Dermis blood vessel endothelial cell (primary cell): Measurements from ENCODE around the gene TTC7B. TPM values are rescaled to one million over a fixed set of nuclear protein-coding genes. Genes with fewer than 3 reads are reported as not detected.

Source experiments
- DNase-seq: peaks from one replicate; pipeline ENCODE4 v3.0.0; 2010
- total RNA-seq: library from RNA; depleted of rRNA; stranded (reverse); fragments of >200 nt; gene quantifications from 2 replicates; pipeline ENCODE4 v1.2.3, GENCODE V29; 2014

Gene TTC7B
- total RNA-seq, 1 donor from 2014 or later = 37.1 TPM

DNA sequence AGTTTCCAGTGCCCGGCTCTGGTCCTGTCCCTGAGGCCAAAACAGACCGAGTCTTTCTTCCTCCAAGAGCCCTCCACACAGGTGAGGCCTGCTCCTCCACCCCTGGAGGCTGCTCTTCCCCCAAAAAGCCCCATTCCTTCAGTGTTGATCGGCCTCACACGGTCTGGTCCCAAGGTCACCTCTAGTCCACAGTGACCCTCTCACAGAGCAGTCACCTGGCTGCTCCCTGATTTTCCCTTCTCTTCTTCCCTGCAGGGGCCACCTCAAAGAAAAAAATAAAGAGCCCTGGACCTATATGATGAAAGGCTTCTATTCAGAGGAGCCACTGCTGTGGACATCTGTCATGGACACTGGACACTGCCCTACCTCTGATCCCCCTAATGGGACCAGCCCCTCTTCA lies 42.5 kb downstream of the TTC7B start:
- no peak for DNase-seq

DNA sequence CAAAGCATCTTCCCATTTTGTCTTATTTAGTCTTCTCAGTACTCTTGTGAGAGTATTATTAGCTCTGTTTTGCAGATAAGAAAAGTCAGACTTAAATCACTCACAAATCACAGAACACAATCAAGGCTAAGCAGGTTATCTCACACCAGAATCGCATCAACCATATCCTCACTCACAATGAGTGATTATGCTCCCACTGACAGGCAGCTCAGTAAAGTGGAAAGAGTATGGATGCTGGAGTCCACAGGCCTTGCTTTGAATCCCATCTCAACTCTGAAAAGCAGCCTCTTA lies 43.1 kb downstream of the TTC7B start:
- DNase-seq = no peak

DNA sequence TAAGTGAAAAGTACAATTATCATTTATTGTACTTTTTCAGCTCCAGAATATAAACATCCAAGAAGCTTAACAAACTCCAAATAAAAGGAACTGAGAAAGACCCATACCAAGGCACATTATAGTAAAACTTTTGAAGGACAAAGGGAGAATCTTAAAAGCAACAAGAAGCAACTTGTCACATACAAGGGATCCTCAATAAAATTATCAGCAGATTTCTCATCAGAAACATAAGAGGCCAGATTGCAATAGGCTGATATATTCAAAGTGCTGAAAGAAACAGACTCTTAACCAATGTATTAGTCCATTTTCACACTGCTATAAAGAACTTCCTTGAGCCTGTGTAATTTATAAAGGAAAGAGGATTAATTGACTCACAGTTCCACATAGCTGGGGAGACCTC lies 48.3 kb downstream of the TTC7B start:
- DNase-seq = no peak

DNA sequence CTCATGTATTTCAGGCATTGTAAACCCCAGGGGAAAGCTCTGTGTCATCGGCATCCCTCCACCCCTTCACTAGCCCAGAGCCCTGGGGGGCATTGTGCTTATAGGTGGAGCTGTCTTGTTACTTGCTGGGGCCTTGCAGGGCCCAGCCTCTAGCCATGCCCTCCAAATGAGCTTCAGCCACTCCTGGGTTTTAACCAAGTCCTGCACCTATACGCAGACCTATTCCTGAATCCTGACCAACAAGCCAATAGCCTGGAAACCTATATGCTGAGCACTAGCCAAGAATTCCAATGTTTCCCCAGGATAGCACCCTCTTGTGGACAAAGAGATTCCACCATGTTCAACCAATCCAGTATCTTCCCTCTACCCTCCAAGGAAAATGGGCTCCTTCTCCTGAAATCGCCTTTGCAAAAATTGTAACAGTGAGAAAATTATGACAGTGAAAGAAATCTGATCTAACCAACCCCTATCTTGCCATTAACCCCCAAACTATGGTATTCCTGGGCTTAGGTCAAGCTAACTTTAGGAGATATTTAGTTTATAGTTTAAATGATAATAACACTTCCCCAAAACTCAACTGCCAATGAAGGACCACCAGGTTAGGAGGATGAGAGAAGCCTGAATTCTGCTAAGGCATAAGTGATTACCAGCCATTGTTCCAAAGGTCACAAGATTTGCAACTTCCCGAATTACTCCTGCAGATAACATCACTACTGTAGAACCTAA lies 55.5 kb downstream of the TTC7B start:
- DNase-seq = peak; percentile 83

DNA sequence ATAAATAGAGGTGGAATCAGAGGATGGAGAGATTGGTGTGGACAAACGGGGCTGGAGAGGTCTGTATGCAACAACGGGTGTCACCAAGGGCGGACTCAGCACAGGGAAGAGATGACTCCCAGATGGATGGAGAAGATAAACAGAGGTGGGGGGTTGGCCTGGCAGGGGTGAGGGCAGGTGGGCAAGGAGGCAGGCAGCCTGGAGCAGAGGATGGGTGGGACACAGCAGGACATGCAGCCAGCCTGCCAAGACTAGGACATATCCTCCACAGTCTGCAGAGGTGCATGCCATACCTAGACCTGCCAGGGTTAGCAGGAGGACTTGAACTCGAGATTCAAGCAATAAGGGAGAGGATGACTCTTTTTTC lies 56.2 kb downstream of the TTC7B start:
- no peak for DNase-seq

DNA sequence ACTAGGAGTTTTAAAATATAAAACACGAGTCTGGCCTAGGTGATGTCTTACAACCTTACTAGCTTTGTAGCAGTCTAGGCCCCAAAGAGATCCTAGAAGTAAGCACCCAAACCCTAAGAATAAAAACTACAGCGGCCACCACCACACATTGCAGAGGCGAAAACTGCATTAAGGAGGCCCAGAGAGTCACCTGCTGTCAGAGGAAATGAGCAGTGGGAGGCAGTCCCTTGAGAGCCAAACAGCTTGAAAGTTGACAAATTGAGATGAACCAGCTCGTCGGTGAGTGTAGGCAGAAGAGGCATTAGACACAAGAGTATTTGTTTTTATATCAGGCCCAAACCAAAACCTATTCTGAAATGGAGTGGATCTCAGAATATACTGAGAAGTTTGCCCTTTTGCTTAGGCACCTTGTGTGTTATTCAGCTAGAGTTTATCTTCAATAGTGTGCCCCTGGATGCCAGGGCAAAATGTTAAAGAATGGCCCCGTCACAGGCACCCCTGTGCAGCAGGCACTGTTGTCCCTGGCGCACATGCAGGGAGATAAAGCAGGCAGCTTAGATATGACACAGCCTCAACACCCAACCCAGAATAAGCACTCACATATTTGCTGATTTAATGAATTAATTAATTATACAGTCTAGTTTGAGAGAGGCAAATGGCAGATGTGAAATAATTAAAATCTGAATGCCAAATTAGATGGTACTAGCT lies 56.7 kb downstream of the TTC7B start:
- DNase-seq = peak; percentile 18

DNA sequence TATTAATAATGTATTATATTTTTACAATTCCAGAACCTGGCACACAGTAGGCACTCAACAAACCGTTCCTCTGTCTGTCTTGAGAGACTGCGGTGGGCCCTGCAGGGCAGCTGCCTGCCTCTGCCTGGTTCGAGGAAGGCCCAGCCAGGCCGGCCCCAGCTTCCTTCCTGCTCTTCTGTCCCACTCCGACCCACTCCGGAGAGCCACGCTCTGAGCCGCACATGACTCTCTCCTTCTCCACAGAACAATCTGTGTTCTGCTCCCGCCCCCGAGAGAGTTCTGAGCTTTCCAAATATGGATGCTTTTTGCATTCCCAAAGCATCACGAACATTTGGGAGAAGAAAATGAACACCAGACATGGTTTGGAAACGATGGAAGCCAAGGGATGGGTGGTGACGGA lies 57.3 kb downstream of the TTC7B start:
- peak; percentile 68 for DNase-seq

DNA sequence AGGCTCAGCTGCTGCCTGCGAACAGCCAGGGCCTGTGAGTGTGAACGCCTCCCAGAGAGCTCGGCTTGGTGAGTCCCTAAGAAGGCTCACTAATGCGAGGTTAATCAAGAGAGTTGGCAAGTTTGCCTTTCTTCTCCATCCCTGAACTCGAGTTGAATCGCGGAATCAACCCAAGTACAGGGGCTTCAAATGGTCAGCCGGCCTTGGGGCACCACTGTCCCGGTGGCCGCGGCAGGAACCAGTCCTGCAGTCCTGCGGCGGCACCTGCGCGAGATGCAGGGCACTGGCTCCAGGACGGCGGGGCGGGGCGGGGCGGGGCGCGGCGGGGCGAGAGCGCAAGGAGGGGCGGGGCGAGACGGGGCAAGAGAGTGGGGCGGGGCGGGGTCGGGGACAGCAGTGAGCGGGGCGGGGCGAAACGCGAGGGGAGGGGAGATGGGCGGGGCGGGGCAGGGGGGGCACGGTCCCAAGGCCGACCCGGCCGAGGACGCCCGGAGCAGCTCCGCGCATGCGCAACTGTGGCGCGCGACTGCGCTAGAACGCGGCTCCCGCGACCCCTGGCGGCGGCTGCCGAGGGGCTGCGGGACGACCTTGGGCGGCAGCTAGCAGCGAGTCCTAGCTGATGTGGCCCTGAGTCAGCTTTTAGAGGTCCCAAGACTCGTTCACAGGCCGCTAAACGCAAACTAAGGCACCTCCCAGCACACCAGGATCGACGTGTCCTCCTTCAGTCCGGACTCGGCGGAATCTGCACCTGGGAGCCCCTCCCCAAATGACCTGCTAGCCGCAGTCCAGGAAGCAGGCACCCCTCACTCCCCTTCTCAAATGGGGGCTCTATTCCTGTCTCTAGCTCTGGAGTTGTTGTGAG lies 58.0 kb downstream of the TTC7B start:
- peak; percentile 94 for DNase-seq

DNA sequence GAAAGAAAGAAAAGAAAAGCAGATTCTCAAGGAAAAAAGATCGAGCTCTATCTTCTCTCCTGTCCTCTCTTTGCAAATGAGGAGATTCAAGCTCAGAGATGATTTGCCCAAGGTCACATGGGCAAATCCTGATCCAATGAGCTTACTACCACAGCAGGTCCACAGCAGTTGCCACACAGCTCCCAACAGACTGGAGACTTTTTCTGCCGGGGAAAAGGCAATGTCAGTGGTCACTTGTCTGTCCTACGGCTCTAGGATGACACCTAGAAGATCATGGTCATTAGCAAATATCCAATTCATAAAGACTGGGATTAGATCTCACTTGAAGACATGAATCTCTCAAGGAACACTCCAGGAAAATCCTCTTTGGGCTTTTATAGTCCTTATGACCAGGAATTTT lies 58.8 kb downstream of the TTC7B start:
- no peak for DNase-seq

DNA sequence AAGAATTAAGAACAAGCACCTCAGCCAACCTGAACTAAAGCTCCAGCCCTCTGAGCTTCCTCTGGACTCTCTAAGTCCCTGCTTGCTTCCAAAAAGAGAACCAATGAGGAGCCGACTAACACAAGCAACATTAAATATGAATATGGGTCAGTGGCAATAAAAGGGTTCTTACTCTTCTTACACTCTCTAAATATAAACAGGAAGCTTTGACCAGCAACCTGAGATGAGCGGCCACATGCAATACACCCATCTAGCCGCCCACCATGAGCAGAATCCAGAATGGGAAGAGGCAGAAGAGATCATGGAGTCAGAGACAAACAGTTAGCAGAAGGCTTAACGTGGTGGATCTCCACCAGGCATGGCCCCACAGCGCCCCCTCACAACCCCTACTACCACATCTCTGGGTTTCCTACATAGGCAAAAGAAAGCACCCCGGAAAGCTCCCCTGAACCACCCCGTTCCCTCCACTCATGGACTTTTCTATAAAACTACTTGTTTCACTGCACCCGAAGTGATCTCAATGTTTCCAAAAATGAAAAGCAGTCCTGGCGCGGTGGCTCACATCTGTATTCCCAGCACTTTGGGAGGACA lies 59.4 kb downstream of the TTC7B start:
- peak; percentile 21 for DNase-seq

DNA sequence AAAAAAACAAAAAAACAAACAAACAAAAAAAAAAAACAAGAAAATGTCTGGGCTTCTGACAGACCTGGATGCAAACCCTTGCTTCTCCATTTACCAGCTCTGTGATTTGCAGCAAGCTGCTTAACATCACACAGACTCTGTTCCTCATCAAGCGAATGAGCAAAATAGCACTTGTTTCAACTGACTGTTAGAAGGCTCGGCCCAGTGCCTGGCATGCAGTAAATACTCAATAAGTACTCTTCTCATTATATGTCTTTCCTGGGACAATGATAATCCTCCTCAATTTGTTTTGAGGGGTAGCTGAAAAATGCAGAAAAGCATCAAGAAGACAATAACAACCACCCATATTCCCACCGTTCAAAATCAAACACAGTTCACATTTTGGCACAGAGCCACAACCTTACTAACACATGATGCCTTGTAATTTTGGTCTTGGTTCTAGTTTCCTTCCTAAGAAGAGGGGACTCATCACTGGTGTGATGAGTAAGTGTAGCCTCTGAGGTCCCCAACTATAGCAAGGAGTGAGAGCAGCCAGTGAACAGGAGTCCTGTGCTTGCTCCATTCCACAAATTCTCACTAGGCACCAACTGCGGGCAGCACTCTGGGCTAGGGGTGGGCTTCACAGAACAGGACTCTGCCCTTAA lies 60.4 kb downstream of the TTC7B start:
- DNase-seq = peak; percentile 54

DNA sequence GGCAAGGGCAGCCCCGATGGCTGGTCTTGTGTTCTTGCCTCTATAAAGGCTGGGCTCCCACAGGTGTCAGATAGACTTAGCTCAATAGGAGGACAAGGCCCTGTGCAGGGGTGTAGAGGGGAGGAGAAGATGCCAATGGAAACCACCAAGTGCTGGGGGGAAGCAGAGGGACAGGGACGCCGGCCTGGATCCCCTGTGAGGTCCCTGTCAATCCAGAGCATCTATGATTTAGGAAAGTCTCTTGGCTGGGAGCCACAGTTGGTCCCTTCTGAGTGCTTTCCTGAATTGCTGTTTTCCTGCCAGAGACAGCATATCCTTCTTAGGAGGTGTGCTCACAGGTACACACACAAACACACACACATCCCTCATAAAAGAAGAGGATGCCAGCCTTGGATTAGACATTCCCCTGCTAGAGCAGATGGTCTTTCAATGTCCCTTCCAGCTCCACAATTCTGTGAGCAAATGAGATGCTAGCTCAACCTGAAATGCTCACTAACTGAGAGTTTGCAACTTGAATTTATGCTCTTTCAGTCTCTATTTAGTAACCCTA lies 62.7 kb downstream of the TTC7B start:
- no peak for DNase-seq

DNA sequence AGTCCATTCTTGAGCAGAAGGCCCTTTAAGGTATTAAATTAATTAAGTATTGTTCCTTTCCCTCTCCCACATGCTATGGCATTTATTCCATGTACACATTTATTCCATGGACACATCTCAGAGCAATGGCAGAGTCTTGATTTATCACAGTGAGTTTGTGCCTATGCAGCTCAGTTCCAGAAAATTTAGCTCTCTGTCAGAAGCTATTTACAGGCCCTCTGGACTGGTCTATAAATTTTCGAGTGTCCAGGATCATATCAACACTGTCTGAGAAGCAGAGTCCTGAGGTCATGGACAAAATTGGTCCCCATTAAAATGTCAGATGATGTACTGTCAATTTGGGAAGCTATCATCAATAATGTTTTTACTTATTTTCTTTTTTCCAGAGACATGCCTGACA lies 65.5 kb downstream of the TTC7B start:
- DNase-seq = no peak

DNA sequence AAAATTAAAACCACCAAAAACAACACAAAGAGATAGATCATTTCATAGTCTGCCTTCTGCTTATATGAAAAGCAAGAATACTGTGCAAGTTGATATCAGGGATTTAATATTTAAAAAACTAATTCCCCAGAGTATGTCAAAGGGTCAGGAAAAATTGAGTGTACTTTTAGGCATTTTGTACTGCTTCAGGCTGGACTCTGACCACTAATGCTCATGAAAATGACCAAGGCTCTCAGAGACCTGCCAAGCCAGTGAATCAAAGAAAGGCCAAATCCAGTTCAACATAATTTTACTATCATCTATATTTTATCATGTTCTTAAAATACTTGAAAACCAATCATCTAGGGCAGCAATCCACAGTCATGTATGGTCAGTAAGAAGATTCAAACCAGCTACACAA lies 66.0 kb downstream of the TTC7B start:
- DNase-seq = no peak

DNA sequence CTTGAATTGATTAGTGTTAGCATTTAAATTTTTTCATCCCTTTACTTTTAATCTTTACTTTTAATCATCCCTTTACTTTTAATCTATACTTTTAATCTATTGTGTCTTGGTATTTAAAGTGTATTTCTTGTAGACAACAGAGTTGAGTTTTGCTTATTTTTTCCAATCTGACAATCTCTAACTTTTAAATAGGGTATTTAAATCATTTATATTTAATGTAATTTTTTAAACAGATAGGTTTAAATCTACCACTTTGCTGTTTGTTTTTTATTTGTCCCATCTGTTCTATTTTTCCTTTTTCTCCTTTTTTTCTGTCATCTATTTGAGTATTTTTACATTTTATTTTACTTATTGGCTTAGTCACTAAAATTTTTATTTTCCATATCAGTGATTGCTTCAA lies 68.3 kb downstream of the TTC7B start:
- no peak for DNase-seq

DNA sequence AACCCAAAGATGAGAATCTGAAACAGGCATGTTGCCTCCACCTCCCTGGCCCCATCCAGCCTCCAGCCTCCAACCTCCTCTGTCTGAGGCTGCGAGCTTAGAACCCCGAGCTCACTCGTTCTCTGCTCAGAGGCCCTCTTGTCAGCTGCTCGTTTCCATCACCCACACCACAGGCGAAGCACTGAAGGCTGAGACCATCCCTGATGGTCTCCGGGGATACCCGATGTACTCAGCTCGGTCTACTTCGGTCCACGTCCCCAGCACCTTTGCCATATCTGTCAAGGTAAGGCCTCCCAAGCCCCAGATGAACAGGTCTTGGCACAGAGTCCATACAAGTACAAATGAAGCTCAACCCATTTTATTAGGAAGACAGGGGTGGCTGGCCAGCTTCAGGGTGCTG lies 72.4 kb downstream of the TTC7B start:
- no peak for DNase-seq

DNA sequence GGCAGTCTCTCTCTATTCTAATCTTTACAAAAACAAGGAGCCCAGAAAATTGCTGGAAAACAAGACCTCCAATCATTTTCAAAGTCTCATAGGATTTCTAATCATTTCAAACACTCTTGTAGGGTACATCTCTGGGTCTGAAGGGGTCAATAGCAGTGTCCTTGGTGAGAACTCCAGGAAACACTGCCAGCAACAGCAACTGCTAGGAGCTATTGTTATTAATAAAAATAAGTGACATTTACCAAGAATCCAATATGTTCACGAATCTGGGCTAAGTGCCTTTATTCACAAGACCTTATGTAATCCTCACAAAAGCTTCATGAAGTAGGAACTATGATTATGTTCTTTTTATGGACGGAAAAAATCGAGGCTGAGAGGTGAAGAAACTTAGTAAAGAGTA lies 72.8 kb downstream of the TTC7B start:
- DNase-seq = peak; percentile 29

DNA sequence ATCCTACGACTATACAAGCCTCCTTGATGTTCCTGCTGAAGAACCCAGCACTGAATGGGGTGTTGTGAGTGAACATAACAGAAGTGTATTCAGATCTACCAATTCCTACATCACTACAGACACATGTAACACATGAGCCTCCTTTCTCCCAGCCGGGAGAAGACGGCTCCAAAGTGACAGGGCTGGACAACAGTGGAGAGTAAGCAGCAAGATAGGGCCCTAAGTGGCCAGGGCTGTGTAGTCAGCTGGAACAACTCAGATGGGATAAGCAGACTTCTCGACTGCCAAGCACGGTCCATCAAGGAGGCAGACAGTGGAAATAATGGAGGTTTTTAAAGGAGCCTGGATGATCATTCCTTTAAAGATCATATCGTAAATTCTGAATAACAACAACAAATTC lies 73.5 kb downstream of the TTC7B start:
- DNase-seq = no peak

DNA sequence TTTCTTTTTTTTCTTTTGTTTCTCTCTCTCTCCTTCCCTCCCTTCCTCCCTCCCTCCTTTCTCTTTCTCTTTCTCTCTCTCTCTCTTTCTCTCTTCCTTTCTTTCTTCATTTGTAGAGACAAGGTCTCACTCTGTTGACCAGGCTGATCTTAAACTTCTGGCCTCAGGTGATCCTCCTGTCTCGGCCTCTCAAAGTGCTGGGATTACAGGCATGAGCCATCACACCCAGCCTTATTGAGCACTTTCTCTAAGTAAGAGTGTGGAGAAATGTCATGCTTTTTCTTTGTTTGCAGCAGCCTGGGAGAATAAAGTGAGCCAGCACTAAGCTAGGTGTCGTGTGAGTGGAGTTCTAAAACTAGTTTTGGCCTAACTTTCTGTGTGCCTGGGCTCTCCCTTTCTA lies 74.0 kb downstream of the TTC7B start:
- DNase-seq = no peak

DNA sequence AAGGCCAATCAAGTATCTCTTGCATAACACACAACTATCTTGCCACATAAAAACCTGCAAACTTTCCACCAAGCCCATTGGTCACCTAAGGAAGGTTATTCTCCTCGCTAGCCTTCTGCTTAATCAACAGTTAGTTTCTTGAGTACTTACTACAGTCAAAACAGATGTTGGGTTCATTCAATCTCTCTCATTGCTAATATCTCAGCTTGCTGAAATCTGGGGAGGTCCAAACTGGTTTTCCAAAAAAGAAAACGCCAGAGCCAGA lies 74.6 kb downstream of the TTC7B start:
- no peak for DNase-seq

DNA sequence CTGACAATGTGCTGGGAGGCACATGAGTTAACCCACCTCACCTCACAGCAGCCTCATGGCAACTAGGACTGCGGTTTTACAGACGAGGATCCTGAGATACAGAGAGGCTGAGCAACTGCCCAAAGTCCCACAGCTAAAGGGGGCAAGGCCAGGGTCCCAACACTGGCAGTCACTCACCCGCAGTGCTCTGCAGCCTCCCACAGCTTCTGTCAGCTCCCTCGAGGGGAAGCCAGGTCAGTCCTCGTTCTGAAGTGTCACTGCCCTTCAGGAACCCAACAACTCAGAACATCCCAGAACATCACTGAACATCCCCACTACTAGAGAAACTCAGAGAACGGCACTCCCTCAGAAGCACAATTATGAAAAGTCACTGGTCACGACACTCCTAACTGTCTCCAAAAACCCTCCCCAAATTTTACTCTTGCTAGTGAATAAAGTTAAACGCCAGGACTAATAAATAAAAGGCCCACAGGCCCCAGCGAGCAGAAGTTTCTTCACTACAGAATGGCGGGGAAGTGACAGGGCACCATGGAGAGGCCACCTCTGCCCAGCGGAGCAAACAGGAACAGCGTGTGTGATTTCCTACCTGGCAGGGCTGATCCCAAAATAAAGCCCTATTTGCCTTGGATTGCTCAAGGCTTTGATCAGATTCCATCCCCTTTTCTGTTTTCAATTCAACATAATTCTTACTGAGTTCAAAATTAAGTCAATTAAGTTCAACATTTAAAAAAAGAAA lies 75.1 kb downstream of the TTC7B start:
- no peak for DNase-seq

DNA sequence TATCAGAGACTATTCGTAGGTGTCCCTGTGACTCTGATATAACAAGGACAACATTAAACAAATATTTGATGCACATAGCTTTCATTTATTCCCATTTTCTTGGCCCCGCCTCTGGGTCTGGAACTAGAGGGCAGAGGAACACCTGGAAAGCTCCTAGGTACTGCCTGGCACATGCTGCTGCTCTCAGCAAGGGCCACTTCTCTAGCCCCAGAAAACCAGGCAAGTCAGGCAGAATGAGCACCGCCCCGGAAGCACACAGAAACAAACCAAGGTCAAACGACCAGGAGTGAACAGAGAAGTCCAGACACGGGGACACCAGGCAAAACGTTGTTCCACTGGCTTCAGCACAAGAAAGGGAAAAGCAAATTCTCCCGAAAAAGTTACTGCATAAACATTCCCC lies 76.1 kb downstream of the TTC7B start:
- DNase-seq = no peak
